ENCODE measurements around the gene LRRC4C.

LRRC4C gene

GRCh38 chr11:41206388-41206787 lies 253.1 kb downstream of the LRRC4C start:
- H3K9me3 ChIP-seq (ENCODE audit: low read length), result no peaks in the 10 kb centered on the region
- no peak overlapping the region for H3K4me3 ChIP-seq (ENCODE audit: low read depth, low read length, poor library complexity, severe bottlenecking)
- no peaks in the 10 kb centered on the region for H3K9me2 ChIP-seq (ENCODE audit: low read depth, low read length)
- H3K36me3 ChIP-seq (ENCODE audit: insufficient read depth, low read length), result no peaks in the 10 kb centered on the region
- H3K27ac ChIP-seq (ENCODE audit: low read depth, low read length, poor library complexity, severe bottlenecking), result no peak overlapping the region
- H4K20me1 ChIP-seq (ENCODE audit: insufficient read depth, low read length), result no peaks in the 10 kb centered on the region
- no peak overlapping the region for H3K9ac ChIP-seq (ENCODE audit: low read length)
- no peaks in the 10 kb centered on the region for H3K27me3 ChIP-seq (ENCODE audit: insufficient read depth, low read length)
- no peak for TF ChIP-seq EZH2 (IDR thresholded peaks at IDR 0.05; ENCODE audit: borderline replicate concordance, low read length)
- H3K79me2 ChIP-seq (ENCODE audit: insufficient read depth, low read length), result no peaks in the 10 kb centered on the region
- H2AFZ ChIP-seq (ENCODE audit: low read length), result no peak overlapping the region
- no peaks in the 10 kb centered on the region for H3F3A ChIP-seq (ENCODE audit: insufficient read depth, low read length)
- H3K4me1 ChIP-seq (ENCODE audit: insufficient read depth, low read length, severe bottlenecking), result no peaks in the 10 kb centered on the region
- no peak overlapping the region for H3K4me2 ChIP-seq (ENCODE audit: low read length)

DNA sequence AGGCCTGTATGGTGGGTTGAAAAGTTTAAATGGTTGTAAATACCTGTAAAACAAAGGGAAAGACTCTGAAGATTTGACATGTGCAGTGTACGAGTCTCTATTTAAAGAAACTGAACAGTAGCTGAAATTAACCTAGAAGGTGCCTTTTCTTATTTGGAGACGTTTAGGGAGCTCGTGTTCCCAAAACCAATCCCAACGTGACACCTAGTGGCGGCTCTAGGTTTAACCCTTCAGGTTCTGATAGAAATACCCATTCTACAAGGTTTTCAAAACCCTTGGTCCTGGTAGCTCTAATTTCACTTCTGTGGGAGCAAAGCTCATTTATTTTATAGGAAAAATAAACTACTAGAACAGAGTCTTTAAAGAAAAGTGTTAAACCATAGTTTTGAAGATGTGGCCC lies 258.3 kb downstream of the LRRC4C start:
- Histone ChIP-seq H3K9me3 (ENCODE audit: low read length) (no peaks in the 10 kb centered on the region), H3K27ac (ENCODE audit: low read depth, low read length, poor library complexity, severe bottlenecking) (no peak overlapping the region), H3F3A (ENCODE audit: insufficient read depth, low read length) (no peaks in the 10 kb centered on the region), H4K20me1 (ENCODE audit: insufficient read depth, low read length) (no peaks in the 10 kb centered on the region), H2AFZ (ENCODE audit: low read length) (no peak overlapping the region), H3K27me3 (ENCODE audit: insufficient read depth, low read length) (no peaks in the 10 kb centered on the region), H3K79me2 (ENCODE audit: insufficient read depth, low read length) (no peaks in the 10 kb centered on the region), H3K4me2 (ENCODE audit: low read length) (no peak overlapping the region), H3K9me2 (ENCODE audit: low read depth, low read length) (no peaks in the 10 kb centered on the region), H3K4me1 (ENCODE audit: insufficient read depth, low read length, severe bottlenecking) (no peaks in the 10 kb centered on the region), H3K4me3 (ENCODE audit: low read depth, low read length, poor library complexity, severe bottlenecking) (no peak overlapping the region), H3K9ac (ENCODE audit: low read length) (no peak overlapping the region), H3K36me3 (ENCODE audit: insufficient read depth, low read length) (no peaks in the 10 kb centered on the region)
- TF ChIP-seq, protein P1, sequence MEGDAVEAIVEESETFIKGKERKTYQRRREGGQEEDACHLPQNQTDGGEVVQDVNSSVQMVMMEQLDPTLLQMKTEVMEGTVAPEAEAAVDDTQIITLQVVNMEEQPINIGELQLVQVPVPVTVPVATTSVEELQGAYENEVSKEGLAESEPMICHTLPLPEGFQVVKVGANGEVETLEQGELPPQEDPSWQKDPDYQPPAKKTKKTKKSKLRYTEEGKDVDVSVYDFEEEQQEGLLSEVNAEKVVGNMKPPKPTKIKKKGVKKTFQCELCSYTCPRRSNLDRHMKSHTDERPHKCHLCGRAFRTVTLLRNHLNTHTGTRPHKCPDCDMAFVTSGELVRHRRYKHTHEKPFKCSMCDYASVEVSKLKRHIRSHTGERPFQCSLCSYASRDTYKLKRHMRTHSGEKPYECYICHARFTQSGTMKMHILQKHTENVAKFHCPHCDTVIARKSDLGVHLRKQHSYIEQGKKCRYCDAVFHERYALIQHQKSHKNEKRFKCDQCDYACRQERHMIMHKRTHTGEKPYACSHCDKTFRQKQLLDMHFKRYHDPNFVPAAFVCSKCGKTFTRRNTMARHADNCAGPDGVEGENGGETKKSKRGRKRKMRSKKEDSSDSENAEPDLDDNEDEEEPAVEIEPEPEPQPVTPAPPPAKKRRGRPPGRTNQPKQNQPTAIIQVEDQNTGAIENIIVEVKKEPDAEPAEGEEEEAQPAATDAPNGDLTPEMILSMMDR (IDR thresholded peaks at IDR 0.05; ENCODE audit: low read length), result peak; percentile 46
- no peak for TF ChIP-seq EZH2 (IDR thresholded peaks at IDR 0.05; ENCODE audit: borderline replicate concordance, low read length)

- no peaks in the 10 kb centered on the region for H3K9me2 ChIP-seq (ENCODE audit: low read depth, low read length)
- no peak overlapping the region for H3K27ac ChIP-seq (ENCODE audit: low read depth, low read length, poor library complexity, severe bottlenecking)
- no peaks in the 10 kb centered on the region for H3K27me3 ChIP-seq (ENCODE audit: insufficient read depth, low read length)
- H3K9ac ChIP-seq (ENCODE audit: low read length), result no peak overlapping the region
- no peak overlapping the region for H3K4me3 ChIP-seq (ENCODE audit: low read depth, low read length, poor library complexity, severe bottlenecking)
- no peak for TF ChIP-seq EZH2 (IDR thresholded peaks at IDR 0.05; ENCODE audit: borderline replicate concordance, low read length)
- TF ChIP-seq, protein P1 (IDR thresholded peaks at IDR 0.05; ENCODE audit: low read length), result no peak
- no peaks in the 10 kb centered on the region for H3K79me2 ChIP-seq (ENCODE audit: insufficient read depth, low read length)
- H3F3A ChIP-seq (ENCODE audit: insufficient read depth, low read length), result no peaks in the 10 kb centered on the region
- H3K9me3 ChIP-seq (ENCODE audit: low read length), result no peaks in the 10 kb centered on the region
- H2AFZ ChIP-seq (ENCODE audit: low read length), result no peak overlapping the region
- H3K4me1 ChIP-seq (ENCODE audit: insufficient read depth, low read length, severe bottlenecking), result no peaks in the 10 kb centered on the region
- no peaks in the 10 kb centered on the region for H4K20me1 ChIP-seq (ENCODE audit: insufficient read depth, low read length)
- H3K4me2 ChIP-seq (ENCODE audit: low read length), result no peak overlapping the region
- no peaks in the 10 kb centered on the region for H3K36me3 ChIP-seq (ENCODE audit: insufficient read depth, low read length)
Observed at GRCh38 chr11:41190437-41191082, 268.9 kb downstream of the LRRC4C start.

Data from OCI-LY1 (cell line).